ENCODE measurements around the gene RPRM.
"Not testable (repeated sequence)": the region's sequence is repeated elsewhere in the genome, so short reads cannot be mapped to it uniquely, and the experiment has no call there.

Gene RPRM

GRCh38 chr2:153455861-153456260, 22.7 kb downstream of the RPRM start:
- DNase-seq (ENCODE audit: low read depth): no peak

- DNase-seq (ENCODE audit: low read depth): no peak
Observed at GRCh38 chr2:153455403-153455802, 23.2 kb downstream of the RPRM start.

GRCh38 chr2:153451611-153452010, 27.0 kb downstream of the RPRM start:
- DNase-seq (ENCODE audit: low read depth): no peak

- no peak for DNase-seq (ENCODE audit: low read depth)
Observed at GRCh38 chr2:153443106-153443505, 35.5 kb downstream of the RPRM start.

- not testable (repeated sequence) for DNase-seq (ENCODE audit: low read depth)
Observed at GRCh38 chr2:153442616-153443015, 35.9 kb downstream of the RPRM start.

- not testable (repeated sequence) for DNase-seq (ENCODE audit: low read depth)
Observed at GRCh38 chr2:153440090-153440489, 38.5 kb downstream of the RPRM start.

- DNase-seq (ENCODE audit: low read depth): no peak
Observed at GRCh38 chr2:153433403-153433802, 45.2 kb downstream of the RPRM start.

GRCh38 chr2:153432381-153432780, 46.2 kb downstream of the RPRM start:
- DNase-seq (ENCODE audit: low read depth): no peak

GRCh38 chr2:153431114-153431513, 47.4 kb downstream of the RPRM start:
- no peak for DNase-seq (ENCODE audit: low read depth)

Measured in stimulated activated CD8-positive, alpha-beta memory T cell treated with anti-CD3 and anti-CD28 coated beads, Interleukin-4, amount 100 ng/mL, for 24 hours (primary cell).